ENCODE data around the gene PCYOX1L. TPM values are rescaled to one million over a fixed set of nuclear protein-coding genes. Genes with fewer than 3 reads are reported as not detected.

The PCYOX1L gene
- total and polyA plus RNA-seq, 9 of the 15 experiments (the other 6 are each of a cell fraction or from before 2014, with no cell fraction given), result 2.3 to 17.9 (median 6.0) TPM

DNA sequence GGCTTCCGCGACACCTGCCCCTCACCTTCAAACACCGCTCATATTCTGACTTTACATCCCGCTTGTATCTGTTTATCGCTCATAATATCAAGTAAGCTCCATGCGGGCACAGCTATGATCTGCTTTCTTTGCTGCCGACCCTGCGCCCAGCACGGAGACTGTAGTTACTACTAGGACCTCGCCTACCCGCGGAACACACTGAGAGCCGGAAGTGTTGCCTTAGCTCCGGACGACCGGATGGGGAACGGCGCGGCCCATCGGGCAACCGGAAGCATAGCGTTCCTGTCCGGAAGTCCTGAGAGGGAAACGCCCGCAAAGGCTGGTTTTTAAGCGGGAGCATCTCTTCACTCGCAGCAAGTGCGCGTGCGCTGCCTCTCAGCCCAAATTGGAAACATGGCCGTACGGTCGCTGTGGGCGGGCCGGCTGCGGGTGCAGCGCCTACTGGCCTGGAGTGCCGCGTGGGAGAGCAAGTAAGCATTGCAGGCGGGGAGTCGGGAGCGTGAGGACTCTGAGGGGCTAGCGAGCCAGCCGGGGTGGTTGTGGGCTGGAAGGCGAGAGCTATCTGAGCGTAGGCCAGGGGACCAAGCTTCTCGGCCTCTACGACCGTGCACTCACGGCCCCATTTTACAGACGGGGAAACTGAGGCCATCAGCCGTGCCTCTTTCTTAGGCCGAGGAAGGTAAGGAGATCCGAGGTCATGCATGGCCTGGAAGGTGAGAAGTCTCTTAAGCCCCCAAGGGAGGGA is 12.5 kb upstream of the PCYOX1L start, which contains the start of gene GRPEL2 (continued):
- TF ChIP-seq, protein P1, sequence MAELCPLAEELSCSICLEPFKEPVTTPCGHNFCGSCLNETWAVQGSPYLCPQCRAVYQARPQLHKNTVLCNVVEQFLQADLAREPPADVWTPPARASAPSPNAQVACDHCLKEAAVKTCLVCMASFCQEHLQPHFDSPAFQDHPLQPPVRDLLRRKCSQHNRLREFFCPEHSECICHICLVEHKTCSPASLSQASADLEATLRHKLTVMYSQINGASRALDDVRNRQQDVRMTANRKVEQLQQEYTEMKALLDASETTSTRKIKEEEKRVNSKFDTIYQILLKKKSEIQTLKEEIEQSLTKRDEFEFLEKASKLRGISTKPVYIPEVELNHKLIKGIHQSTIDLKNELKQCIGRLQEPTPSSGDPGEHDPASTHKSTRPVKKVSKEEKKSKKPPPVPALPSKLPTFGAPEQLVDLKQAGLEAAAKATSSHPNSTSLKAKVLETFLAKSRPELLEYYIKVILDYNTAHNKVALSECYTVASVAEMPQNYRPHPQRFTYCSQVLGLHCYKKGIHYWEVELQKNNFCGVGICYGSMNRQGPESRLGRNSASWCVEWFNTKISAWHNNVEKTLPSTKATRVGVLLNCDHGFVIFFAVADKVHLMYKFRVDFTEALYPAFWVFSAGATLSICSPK (IDR thresholded peaks at IDR 0.05; ENCODE audit: borderline replicate concordance), result no peak
- TF ChIP-seq ZBED1 (IDR thresholded peaks at IDR 0.05), result no peak; the same call in 1 of the 2 replicates
- TF ChIP-seq KDM2B (CRISPR knock-in tag; IDR thresholded peaks at IDR 0.05), result no peak
- no peak for TF ChIP-seq NCOA4 (IDR thresholded peaks at IDR 0.05; ENCODE audit: partially characterized antibody)
- TF ChIP-seq, protein P2, sequence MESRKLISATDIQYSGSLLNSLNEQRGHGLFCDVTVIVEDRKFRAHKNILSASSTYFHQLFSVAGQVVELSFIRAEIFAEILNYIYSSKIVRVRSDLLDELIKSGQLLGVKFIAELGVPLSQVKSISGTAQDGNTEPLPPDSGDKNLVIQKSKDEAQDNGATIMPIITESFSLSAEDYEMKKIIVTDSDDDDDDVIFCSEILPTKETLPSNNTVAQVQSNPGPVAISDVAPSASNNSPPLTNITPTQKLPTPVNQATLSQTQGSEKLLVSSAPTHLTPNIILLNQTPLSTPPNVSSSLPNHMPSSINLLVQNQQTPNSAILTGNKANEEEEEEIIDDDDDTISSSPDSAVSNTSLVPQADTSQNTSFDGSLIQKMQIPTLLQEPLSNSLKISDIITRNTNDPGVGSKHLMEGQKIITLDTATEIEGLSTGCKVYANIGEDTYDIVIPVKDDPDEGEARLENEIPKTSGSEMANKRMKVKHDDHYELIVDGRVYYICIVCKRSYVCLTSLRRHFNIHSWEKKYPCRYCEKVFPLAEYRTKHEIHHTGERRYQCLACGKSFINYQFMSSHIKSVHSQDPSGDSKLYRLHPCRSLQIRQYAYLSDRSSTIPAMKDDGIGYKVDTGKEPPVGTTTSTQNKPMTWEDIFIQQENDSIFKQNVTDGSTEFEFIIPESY (CRISPR knock-in tag; IDR thresholded peaks at IDR 0.05), result no peak; the same call in 1 of the 2 replicates
- TF ChIP-seq NR2F6 (CRISPR knock-in tag; IDR thresholded peaks at IDR 0.05), result no peak
- no peak for TF ChIP-seq SRSF7 (optimal IDR thresholded peaks at IDR 0.05; ENCODE audit: low read depth, low read length)
- peak; percentile 21 for TF ChIP-seq BRD9 (IDR thresholded peaks at IDR 0.05; ENCODE audit: low read depth, partially characterized antibody)
- no peak for TF ChIP-seq ZNF76 (CRISPR knock-in tag; IDR thresholded peaks at IDR 0.05; ENCODE audit: borderline replicate concordance)
- TF ChIP-seq ZNF23 (CRISPR knock-in tag; IDR thresholded peaks at IDR 0.05), result no peak
- TF ChIP-seq MCM3 (IDR thresholded peaks at IDR 0.05), result no peak
- TF ChIP-seq COPS2 (conservative IDR thresholded peaks at IDR 0.05), result no peak
- no peak for TF ChIP-seq ZNF347 (CRISPR knock-in tag; IDR thresholded peaks at IDR 0.05; ENCODE audit: low read depth)
- TF ChIP-seq SMARCB1 (IDR thresholded peaks at IDR 0.05; ENCODE audit: insufficient read length, low read depth), result no peak
- TF ChIP-seq, protein P3, sequence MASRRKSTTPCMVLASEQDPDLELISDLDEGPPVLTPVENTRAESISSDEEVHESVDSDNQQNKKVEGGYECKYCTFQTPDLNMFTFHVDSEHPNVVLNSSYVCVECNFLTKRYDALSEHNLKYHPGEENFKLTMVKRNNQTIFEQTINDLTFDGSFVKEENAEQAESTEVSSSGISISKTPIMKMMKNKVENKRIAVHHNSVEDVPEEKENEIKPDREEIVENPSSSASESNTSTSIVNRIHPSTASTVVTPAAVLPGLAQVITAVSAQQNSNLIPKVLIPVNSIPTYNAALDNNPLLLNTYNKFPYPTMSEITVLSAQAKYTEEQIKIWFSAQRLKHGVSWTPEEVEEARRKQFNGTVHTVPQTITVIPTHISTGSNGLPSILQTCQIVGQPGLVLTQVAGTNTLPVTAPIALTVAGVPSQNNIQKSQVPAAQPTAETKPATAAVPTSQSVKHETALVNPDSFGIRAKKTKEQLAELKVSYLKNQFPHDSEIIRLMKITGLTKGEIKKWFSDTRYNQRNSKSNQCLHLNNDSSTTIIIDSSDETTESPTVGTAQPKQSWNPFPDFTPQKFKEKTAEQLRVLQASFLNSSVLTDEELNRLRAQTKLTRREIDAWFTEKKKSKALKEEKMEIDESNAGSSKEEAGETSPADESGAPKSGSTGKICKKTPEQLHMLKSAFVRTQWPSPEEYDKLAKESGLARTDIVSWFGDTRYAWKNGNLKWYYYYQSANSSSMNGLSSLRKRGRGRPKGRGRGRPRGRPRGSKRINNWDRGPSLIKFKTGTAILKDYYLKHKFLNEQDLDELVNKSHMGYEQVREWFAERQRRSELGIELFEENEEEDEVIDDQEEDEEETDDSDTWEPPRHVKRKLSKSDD (conservative IDR thresholded peaks at IDR 0.05; ENCODE audit: low read length), result no peak; the same call in 1 of the 2 replicates
- TF ChIP-seq ZNF57 (CRISPR knock-in tag; IDR thresholded peaks at IDR 0.05), result no peak
- TF ChIP-seq ZNF384 (IDR thresholded peaks at IDR 0.05; ENCODE audit: low read depth, low read length), result 0 out of 2 replicates have a peak, but pooled peaks have one; percentile 20
- TF ChIP-seq ZFPM2 (CRISPR knock-in tag; IDR thresholded peaks at IDR 0.05), result no peak
- no peak for TF ChIP-seq ZNF239 (CRISPR knock-in tag; IDR thresholded peaks at IDR 0.05)
- peak; percentile 96 for TF ChIP-seq SUPT5H (IDR thresholded peaks at IDR 0.05)
- TF ChIP-seq ZNF764 (CRISPR knock-in tag; IDR thresholded peaks at IDR 0.05; ENCODE audit: low read depth), result no peak
- peak; percentile 57 to 67; a peak in 2 of 4 replicates for TF ChIP-seq ARNT (IDR thresholded peaks at IDR 0.05)
- peak; percentile 22; the same call in 1 of the 2 replicates for TF ChIP-seq E2F3 (CRISPR knock-in tag; IDR thresholded peaks at IDR 0.05)
- peak; percentile 92 for TF ChIP-seq TBP (optimal IDR thresholded peaks at IDR 0.05; ENCODE audit: low read depth, low read length)

Measured in K562 (cell line).